BLaER1 treated with 17β-estradiol and CSF1 and Interleukin-3, amounts not matched to agents 10 nM and 100 nM (cell line): ENCODE measurements around the gene CEACAM8.
"Not testable (repeated sequence)": the region's sequence is repeated elsewhere in the genome, so short reads cannot be mapped to it uniquely, and the experiment has no call there.

Experiments used
- H3K27ac ChIP-seq, 11 experiments: shearing (Covaris generic); formaldehyde crosslinking; 2 replicates each; pipeline ENCODE4 v1.8.1; 2022
- H3K27me3 ChIP-seq, 11 experiments: shearing (Covaris generic); formaldehyde crosslinking; 2 replicates each; pipeline ENCODE4 v1.8.1; 2022
- H3K36me3 ChIP-seq, 11 experiments: shearing (Covaris generic); formaldehyde crosslinking; 2 replicates each; pipeline ENCODE4 v1.8.1; 2022
- H3K4me1 ChIP-seq, 10 experiments: shearing (Covaris generic); formaldehyde crosslinking; 2 replicates each; pipeline ENCODE4 v1.8.1; 2022
- H3K4me2 ChIP-seq, 11 experiments: shearing (Covaris generic); formaldehyde crosslinking; 2 replicates each; pipeline ENCODE4 v1.8.1; 2022
- H3K4me3 ChIP-seq, 10 experiments: shearing (Covaris generic); formaldehyde crosslinking; 2 replicates each; pipeline ENCODE4 v1.8.1; 2022
- H3K9ac ChIP-seq, 11 experiments: shearing (Covaris generic); formaldehyde crosslinking; 2 replicates each; pipeline ENCODE4 v1.8.1; 2022
- H3K9me3 ChIP-seq, 11 experiments: shearing (Covaris generic); formaldehyde crosslinking; replicated peaks in 1 of 11; 2 replicates each; pipeline ENCODE4 v1.8.1; 2022
- H4K20me1 ChIP-seq, 11 experiments: shearing (Covaris generic); formaldehyde crosslinking; 2 replicates each; pipeline ENCODE4 v1.8.1; 2022
- Cebpa-rat ChIP-seq, 11 experiments: shearing (Covaris generic); IDR thresholded peaks; 2 replicates each; pipeline ENCODE4 v1.8.1; 2022

The CEACAM8 gene

GRCh38 chr19:42619271-42619670, 24.5 kb upstream of the CEACAM8 start:
- no peak overlapping the region for H3K4me2 ChIP-seq
- H3K27me3 ChIP-seq, result no peaks in the 10 kb centered on the region
- H4K20me1 ChIP-seq, result no peaks in the 10 kb centered on the region
- H3K9me3 ChIP-seq, result no peaks in the 10 kb centered on the region
- H3K4me3 ChIP-seq, result no peak overlapping the region
- no peaks in the 10 kb centered on the region for H3K4me1 ChIP-seq
- no peak overlapping the region for H3K9ac ChIP-seq
- TF ChIP-seq Cebpa-rat (IDR thresholded peaks at IDR 0.05), result no peak
- no peaks in the 10 kb centered on the region for H3K36me3 ChIP-seq
- H3K27ac ChIP-seq, result no peak overlapping the region

GRCh38 chr19:42613666-42614065, 18.9 kb upstream of the CEACAM8 start:
- no peak overlapping the region for H3K4me2 ChIP-seq
- TF ChIP-seq Cebpa-rat (IDR thresholded peaks at IDR 0.05), result no peak
- H3K27me3 ChIP-seq, result no peaks in the 10 kb centered on the region
- no peak overlapping the region for H3K9ac ChIP-seq
- H3K4me1 ChIP-seq, result no peaks in the 10 kb centered on the region
- H3K36me3 ChIP-seq, result no peaks in the 10 kb centered on the region
- H3K27ac ChIP-seq, result no peak overlapping the region
- no peak overlapping the region for H3K4me3 ChIP-seq
- no peaks in the 10 kb centered on the region for H4K20me1 ChIP-seq
- H3K9me3 ChIP-seq, result peaks cover 0 to 23% (median 11%) of the 10 kb centered on the region in 11 experiments; a peak in 15 of 22 replicates

- not testable (repeated sequence) for H3K27me3 ChIP-seq, H3K36me3 ChIP-seq, H3K9ac ChIP-seq
Observed at GRCh38 chr19:42610401-42610915, 15.7 kb upstream of the CEACAM8 start.

GRCh38 chr19:42606660-42607351, 12.1 kb upstream of the CEACAM8 start:
- Histone ChIP-seq H3K27ac (no peak overlapping the region), H3K36me3 (no peaks in the 10 kb centered on the region), H3K4me3 (no peak overlapping the region), H3K27me3 (no peaks in the 10 kb centered on the region), H3K9me3 (peaks cover 0 to 20% (median 9%) of the 10 kb centered on the region in 11 experiments; a peak in 15 of 22 replicates), H3K4me2 (no peak overlapping the region), H3K4me1 (no peaks in the 10 kb centered on the region), H3K9ac (no peak overlapping the region), H4K20me1 (peaks cover 0 to 6% (median 0%) of the 10 kb centered on the region in 11 experiments; a peak in 1 of 22 replicates)
- TF ChIP-seq Cebpa-rat (IDR thresholded peaks at IDR 0.05), result no peak

More at GRCh38 chr19:42610401-42610915, 15.7 kb upstream of the CEACAM8 start:
- not testable (repeated sequence) for H3K4me2 ChIP-seq, H3K4me1 ChIP-seq, H3K4me3 ChIP-seq, H3K27ac ChIP-seq, H4K20me1 ChIP-seq
- peaks cover 0 to 23% (median 11%) of the 10 kb centered on the region in 11 experiments; a peak in 15 of 22 replicates for H3K9me3 ChIP-seq

- no peak for TF ChIP-seq Cebpa-rat (IDR thresholded peaks at IDR 0.05)
- H3K4me3 ChIP-seq, result no peak overlapping the region
- H3K4me2 ChIP-seq, result no peak overlapping the region
- peaks cover 0 to 7% (median 0%) of the 10 kb centered on the region in 11 experiments; a peak in 2 of 22 replicates for H3K9me3 ChIP-seq
- no peak overlapping the region for H3K27ac ChIP-seq
- peaks cover 0 to 6% (median 0%) of the 10 kb centered on the region in 11 experiments; a peak in 3 of 22 replicates for H4K20me1 ChIP-seq
- H3K27me3 ChIP-seq, result no peaks in the 10 kb centered on the region; a peak in 1 of 22 replicates
- H3K36me3 ChIP-seq, result no peaks in the 10 kb centered on the region
- H3K9ac ChIP-seq, result no peak overlapping the region
- H3K4me1 ChIP-seq, result no peaks in the 10 kb centered on the region
Observed at GRCh38 chr19:42601811-42602443, 7.2 kb upstream of the CEACAM8 start.

GRCh38 chr19:42596391-42597072, 1.8 kb upstream of the CEACAM8 start:
- TF ChIP-seq Cebpa-rat (IDR thresholded peaks at IDR 0.05), result no peak
- Histone ChIP-seq H3K4me3 (no peak overlapping the region), H3K4me2 (no peak overlapping the region), H3K27ac (no peak overlapping the region), H3K27me3 (peaks cover 0 to 33% (median 0%) of the 10 kb centered on the region in 11 experiments; a peak in 4 of 22 replicates), H3K9ac (no peak overlapping the region), H4K20me1 (peaks cover 0 to 23% (median 0%) of the 10 kb centered on the region in 11 experiments; a peak in 4 of 22 replicates), H3K36me3 (no peaks in the 10 kb centered on the region), H3K4me1 (peaks cover 0 to 5% (median 0%) of the 10 kb centered on the region in 10 experiments; a peak in 6 of 20 replicates), H3K9me3 (peaks cover 0 to 7% (median 0%) of the 10 kb centered on the region in 11 experiments; a peak in 2 of 22 replicates)

- Histone ChIP-seq H3K36me3 (no peaks in the 10 kb centered on the region), H3K27me3 (peaks cover 0 to 33% (median 0%) of the 10 kb centered on the region in 11 experiments; a peak in 4 of 22 replicates), H3K4me1 (peaks cover 0 to 6% (median 0%) of the 10 kb centered on the region in 10 experiments; a peak in 6 of 20 replicates), H3K4me3 (no peak overlapping the region), H3K27ac (no peak overlapping the region), H4K20me1 (peaks cover 0 to 19% (median 0%) of the 10 kb centered on the region in 11 experiments; a peak in 4 of 22 replicates), H3K9ac (no peak overlapping the region), H3K9me3 (peaks cover 0 to 7% (median 0%) of the 10 kb centered on the region in 11 experiments; a peak in 2 of 22 replicates), H3K4me2 (no peak overlapping the region)
- TF ChIP-seq Cebpa-rat (IDR thresholded peaks at IDR 0.05), result no peak
Observed at GRCh38 chr19:42595550-42596172, 937 bp upstream of the CEACAM8 start.

GRCh38 chr19:42589792-42590191, 4.9 kb downstream of the CEACAM8 start:
- no peak overlapping the region for H3K4me2 ChIP-seq
- H3K4me3 ChIP-seq, result no peak overlapping the region
- 0 out of 22 replicates have a peak, but pooled peaks cover 0 to 3% (median 0%) of the 10 kb centered on the region in 11 experiments for H4K20me1 ChIP-seq
- H3K9me3 ChIP-seq, result no peaks in the 10 kb centered on the region
- TF ChIP-seq Cebpa-rat (IDR thresholded peaks at IDR 0.05), result no peak
- H3K36me3 ChIP-seq, result no peaks in the 10 kb centered on the region
- H3K4me1 ChIP-seq, result peaks cover 0 to 6% (median 0%) of the 10 kb centered on the region in 10 experiments; a peak in 5 of 20 replicates
- no peak overlapping the region for H3K9ac ChIP-seq
- peaks cover 0 to 33% (median 0%) of the 10 kb centered on the region in 11 experiments; a peak in 4 of 22 replicates for H3K27me3 ChIP-seq
- H3K27ac ChIP-seq, result no peak overlapping the region
